GM19193 (cell line): ENCODE measurements around the gene RUNX1.

ENCODE experiments used
- POLR2A ChIP-seq: IDR thresholded peaks from 4 replicates; pipeline ENCODE4 v1.6.1; 2011; ENCODE audit not compliant: insufficient read depth, insufficient read length; ENCODE audit errors: extremely low read depth

RUNX1 gene

DNA sequence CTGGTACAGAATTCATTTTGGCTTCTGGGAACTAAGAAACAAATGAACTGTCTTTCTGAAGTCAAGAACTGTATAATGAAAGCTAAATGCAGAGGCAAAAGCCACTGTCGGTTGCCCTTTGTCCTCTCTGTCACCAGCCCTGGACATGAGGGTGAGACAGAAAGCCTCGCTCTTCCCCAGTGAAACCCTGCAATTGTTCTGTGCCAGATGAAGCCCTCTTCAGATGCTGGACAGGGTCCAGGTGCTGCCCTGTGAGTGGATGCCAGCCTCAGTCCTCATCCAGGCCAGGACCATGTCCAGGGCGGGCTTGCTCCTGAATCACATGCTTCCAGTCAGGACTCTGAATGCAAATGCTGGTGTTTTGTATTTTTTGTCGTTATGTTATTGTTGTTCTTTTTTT lies 138.7 kb downstream of the RUNX1 start:
- TF ChIP-seq POLR2A = no peak

DNA sequence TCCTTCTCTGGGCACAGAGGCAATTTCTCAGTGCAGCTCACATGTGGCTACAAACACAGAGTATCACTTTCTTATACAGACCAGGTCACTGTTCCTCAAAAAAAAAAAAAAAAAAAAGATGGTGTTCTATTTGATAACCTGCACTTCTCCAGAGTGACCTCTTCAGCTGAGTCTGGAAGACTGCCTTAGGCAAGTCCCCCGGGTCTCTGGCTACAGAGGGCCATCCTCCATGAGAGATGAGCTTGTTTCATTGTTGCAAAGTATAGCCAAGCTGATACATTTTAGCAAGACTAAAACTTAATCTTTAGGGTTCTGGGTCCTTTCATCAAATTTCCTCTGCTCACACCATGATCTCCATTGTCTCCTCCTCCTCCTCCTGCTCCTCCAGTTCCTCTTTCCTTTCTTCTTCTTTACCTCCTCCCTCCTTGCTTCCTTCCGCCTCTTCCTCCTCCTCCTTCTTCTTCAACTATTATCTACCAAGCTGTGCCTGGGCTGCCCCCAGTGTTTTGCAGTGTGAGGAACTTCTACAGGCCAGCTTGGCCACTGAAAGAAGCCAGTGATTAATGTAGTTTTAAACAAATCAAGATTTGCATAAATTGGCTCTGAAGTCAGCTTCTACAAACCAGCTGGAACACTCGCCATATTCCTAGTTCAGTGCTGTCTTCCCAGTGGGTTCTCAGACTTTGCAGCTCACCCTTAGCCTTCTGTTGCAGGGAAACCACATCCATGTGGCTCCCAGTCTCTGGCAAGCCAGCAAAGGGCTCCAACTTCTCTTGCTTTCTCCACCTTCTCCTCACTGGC lies 139.4 kb downstream of the RUNX1 start:
- no peak for TF ChIP-seq POLR2A

DNA sequence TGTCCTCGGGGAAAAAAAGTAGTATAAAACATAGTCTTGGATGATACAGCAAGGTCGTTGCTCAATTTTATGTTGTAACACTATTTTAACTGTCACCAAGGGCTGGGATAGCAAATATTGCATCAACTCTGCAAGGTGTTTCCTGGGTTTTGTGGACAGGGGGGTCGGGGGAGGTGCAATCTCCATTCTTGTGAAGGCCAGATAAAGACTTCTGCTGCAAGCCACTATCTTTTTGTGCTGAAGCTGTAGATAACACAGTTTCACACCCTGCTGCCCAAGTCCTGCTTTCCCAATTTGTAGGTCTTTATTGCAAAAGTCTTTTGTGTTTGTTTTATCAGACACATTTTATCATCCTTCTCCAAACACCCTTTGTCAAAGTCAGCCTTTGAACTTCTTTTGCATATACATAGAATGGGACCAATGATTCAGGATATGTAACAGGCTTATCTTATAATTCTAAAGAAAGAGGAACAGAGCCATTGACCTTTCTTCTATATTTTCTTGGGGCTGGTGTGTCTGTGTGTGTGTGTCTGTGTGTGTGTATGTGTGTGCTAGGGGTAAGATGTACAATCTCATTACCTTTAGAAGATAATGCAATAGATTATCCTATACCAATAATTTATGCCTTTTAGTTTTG lies 140.6 kb downstream of the RUNX1 start:
- TF ChIP-seq POLR2A = no peak

DNA sequence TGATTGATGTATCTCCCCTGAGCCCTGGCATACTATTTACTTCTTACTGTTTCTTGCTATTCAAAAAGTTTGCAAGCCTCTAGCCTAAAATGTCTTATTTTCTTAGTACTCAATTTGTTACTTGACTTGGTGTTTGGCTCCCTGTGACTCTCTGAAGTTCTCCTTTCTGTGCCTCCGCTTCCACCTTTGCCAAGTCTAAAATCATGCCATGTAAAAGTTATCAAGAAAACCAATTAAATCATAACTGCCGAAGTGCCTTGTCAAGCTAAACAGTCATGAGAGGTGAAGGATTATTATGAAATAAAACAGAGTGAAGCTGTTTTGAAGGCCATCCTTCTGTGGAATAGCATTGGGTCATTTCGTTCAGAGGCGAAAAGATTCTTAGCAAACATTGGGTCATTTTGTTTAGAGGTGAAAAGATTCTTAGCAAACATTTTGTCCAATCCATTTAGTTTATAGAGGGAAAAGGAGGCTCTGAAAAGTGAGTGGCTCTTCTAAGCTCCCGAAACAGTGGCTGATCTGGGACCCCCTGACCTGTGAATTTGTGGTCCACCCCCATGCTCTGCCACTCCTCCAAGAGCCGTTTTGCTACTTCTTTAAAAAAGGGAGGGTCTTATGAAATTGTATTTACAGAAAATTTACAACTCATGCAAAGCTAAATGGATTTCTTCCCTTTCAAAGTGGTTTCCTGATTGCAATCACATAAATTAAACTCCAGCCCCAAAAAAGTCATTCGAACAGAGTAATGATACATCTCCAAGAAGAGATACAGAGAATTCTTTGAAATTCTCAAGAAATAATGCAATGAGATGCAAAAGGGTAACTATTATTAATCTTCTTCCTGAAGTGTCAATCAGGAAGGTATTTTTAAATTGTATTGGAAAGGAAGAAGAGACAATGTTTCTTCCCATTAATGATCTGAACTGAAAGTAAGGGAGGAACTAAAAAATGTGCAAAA lies 141.4 kb downstream of the RUNX1 start:
- TF ChIP-seq POLR2A = no peak

DNA sequence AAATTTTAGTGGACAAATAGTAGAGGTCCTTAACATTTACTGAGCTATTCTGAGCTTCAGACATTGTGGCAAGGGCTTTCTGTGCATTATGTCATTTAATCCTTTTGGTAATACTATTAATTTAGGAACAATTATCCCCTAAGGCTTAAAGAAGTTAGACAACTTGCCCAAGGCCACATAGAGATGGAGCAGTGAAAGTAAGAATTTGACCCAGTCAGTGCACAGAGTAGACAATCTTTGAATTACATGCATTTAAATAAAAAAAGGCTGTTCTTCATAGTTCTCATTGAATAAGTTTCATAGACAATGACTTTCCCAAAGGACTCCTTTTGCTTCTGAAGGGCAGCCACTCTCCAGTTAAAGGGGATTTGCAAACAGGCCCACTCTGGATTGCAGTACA lies 142.7 kb downstream of the RUNX1 start:
- no peak for TF ChIP-seq POLR2A

DNA sequence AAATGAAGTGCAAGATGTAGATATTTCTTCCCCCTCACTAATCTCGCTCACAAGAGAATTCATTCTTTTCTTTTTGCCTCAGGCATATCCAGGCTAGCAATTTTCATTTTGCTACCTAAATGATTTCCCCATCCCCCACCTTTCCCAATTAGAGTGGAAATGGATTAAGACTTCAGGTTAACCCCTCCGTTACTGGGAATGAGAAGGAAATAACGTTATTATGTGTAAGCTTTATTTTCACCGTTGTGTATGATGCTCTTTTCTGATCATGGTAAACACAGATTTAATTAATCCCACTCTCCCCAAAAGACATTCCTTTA lies 143.9 kb downstream of the RUNX1 start:
- TF ChIP-seq POLR2A = no peak

DNA sequence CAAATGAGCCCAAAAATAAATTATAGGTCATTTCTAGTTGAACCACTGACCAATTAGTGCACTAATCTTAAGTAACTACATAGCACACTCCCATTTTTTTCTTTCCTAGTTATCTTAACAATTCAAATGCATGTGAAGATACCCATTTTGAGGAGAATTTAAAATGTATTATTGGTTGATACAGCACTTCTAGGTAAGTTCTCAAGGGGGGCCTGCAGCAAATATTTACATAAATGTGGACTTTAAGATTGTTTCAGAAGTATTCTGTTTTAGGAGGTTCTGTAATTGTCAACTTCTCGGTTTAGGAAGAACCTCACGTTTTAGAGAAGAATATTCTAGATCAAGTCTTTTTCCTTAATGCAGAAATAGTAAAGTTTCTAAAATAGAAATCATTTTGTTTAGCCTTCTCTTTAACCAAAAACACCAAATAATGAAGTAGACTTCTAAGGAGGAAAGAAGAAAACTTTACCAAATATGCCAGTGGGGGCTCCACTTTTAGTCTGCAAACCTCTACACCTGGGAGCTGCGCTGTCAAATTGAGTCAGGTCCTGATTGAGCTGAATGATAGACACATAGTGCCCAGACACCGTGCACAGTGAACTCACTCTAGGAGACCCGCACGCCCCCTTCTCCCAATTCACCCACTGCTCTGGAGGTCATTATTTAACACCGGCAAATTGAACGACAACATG lies 144.4 kb downstream of the RUNX1 start:
- TF ChIP-seq POLR2A = no peak

DNA sequence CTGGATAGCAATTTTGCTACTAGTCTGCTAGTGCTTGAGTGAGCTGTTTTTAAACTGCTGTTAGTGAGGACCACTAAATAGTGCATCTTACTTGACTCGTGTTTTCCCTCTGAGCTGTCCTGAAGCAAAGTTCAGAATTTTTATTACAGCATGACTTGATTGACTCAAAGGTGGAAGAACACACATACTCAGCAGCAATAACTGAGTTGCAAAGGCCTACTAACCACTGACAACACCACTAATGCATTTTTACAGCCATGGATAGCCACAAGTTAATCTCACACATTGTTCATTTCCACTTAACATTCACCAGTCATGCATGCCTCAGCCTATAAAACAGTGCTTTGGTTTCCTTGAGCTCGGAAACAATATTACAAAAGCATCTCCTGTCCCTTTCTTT lies 148.7 kb downstream of the RUNX1 start:
- TF ChIP-seq POLR2A = no peak

DNA sequence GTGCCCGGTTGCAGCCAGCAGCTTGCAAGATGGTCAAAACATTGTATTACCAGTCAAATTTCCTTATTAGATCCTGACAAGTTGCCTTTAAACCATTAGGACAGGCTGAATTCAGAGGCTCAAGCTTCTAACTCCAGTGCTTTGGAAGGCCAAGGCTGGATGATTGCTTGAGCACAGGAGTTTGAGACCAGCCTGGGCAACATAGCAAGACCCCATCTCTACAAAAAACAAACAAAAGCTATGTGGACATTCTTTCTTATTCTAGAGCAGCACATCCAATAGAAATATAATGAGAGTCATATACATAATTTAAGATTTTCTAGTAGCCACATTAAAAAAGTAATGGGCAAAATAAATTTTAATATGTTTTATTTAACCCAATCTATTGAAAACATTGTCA lies 149.3 kb downstream of the RUNX1 start:
- TF ChIP-seq POLR2A = no peak

DNA sequence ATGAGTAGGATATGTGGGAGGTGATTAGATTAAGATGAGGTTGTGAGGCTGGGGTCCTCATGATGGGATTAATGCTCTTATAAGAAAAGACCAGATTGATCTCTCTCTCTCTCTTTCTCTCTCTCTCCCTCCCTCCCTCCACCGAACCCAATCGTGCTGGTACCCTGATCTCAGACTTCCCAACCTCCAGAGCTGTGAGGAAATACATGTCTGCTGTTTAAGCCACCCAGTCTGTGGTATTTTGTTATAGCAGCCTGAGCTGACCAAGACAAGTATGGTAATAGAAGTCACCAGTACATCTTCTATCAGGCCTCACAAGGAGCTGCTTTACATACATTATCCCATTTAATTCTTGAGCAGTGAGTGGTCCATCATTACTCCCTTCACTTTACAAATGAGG lies 149.8 kb downstream of the RUNX1 start:
- no peak for TF ChIP-seq POLR2A

DNA sequence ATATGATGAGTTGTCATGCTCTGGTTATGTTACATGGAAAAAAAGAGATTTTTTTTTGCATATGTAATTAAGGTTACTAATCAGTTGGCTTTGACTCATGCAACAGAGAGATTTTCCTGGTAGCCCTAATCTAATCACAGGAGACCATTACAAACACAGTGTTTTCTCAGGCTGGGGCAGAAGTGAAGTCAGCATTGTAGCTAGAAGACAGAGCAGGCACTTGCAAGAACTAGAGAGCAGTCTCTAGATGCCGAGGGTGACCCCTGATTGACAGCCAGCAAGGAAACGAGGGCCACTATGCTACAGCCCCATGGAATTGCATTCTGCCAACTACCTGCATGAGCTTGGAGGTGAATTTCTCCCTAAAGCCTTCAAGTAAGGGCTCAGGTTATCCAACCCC lies 151.3 kb downstream of the RUNX1 start:
- no peak for TF ChIP-seq POLR2A

DNA sequence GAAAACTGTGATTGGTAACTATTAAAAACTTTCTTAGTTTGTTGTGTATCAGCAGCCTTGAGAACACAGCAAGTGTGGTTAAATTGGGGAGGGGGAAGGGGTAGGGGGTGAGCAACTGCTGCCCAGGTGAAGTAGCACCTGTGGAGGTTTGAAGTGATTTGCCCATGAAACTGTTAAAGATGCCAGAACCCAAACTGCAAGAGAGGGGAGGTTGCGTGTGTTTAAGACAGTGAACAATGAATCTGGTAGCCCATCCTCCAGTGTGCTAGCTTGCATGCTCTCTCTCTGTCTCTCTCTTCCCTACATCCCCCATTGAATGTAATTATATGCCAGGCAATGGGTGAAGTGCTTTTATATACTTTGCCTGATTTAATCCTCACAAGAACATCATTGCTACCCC lies 154.7 kb downstream of the RUNX1 start:
- TF ChIP-seq POLR2A = no peak

DNA sequence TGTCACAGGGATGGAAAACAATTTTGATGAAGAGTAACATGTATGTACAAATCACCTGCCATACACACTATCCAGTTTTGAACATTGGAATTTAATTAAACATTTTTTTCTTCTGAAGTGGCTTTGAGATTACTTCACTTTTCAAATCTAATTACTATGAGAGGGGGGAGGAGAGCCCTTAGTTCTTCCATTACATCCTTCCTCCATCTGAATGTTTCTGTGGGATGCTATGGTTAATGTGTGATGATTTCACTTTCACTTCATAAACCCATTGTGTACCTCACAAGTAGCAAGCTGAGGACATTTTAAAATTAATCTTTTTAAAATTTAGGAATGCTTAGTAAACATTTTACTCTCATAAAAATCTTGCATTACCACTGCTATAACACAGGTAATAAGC lies 156.9 kb downstream of the RUNX1 start:
- no peak for TF ChIP-seq POLR2A

DNA sequence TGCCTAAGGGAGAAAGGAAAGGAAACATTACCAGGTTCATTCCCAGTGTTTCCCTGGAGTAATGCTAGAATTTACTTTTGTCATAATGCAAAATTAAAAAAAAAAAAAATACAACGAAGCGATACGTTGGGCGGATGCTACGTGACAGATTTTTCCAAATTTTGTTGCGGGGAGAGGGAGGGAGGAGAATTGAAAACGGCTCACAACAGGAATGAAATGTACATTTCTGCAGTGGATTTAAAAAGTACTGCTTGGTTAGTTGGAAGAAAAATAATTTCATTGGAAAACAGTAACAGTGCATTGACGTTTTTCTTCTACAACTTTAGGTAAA lies 157.5 kb downstream of the RUNX1 start:
- no peak for TF ChIP-seq POLR2A
